ENCODE results near the gene IFNA8.
"Not testable (repeated sequence)": the region's sequence is repeated elsewhere in the genome, so short reads cannot be mapped to it uniquely, and the experiment has no call there.

IFNA8 gene

GRCh38 chr9:21428235-21428634 is 19.3 kb downstream of the IFNA8 start:
- no peak for DNase-seq (ENCODE audit: low read depth in 2 of 2, low spot score in 1 of 2)

GRCh38 chr9:21429191-21429590 is 20.3 kb downstream of the IFNA8 start:
- no peak for DNase-seq (ENCODE audit: low read depth in 2 of 2, low spot score in 1 of 2)

- no peak for DNase-seq (ENCODE audit: low read depth in 2 of 2, low spot score in 1 of 2)
Measured at GRCh38 chr9:21432672-21433425, 23.9 kb downstream of the IFNA8 start.

GRCh38 chr9:21434202-21435014 is 25.5 kb downstream of the IFNA8 start:
- DNase-seq (ENCODE audit: low read depth in 2 of 2, low spot score in 1 of 2): no peak

- not testable (repeated sequence) for DNase-seq (ENCODE audit: low read depth in 2 of 2, low spot score in 1 of 2)
Measured at GRCh38 chr9:21435015-21435383, 26.1 kb downstream of the IFNA8 start.

- no peak for DNase-seq (ENCODE audit: low read depth in 2 of 2, low spot score in 1 of 2)
Measured at GRCh38 chr9:21440139-21440538, 31.2 kb downstream of the IFNA8 start, which contains the start of gene IFNA1. TSS of gene IFNA1 (plus strand) at chr9:21440439. CDS start at chr9:21440508, 69 bp downstream.

GRCh38 chr9:21443849-21444625 is 35.1 kb downstream of the IFNA8 start:
- DNase-seq (ENCODE audit: low read depth in 2 of 2, low spot score in 1 of 2): no peak

GRCh38 chr9:21449312-21449711 is 40.4 kb downstream of the IFNA8 start:
- DNase-seq (ENCODE audit: low read depth in 2 of 2, low spot score in 1 of 2): not testable (repeated sequence)

- no peak for DNase-seq (ENCODE audit: low read depth in 2 of 2, low spot score in 1 of 2)
Measured at GRCh38 chr9:21450733-21451394, 41.9 kb downstream of the IFNA8 start.

GRCh38 chr9:21452681-21453080 is 43.8 kb downstream of the IFNA8 start:
- no peak for DNase-seq (ENCODE audit: low read depth in 2 of 2, low spot score in 1 of 2)

GRCh38 chr9:21454149-21454548 is 45.2 kb downstream of the IFNA8 start:
- no peak for DNase-seq (ENCODE audit: low read depth in 2 of 2, low spot score in 1 of 2)

- DNase-seq (ENCODE audit: low read depth in 2 of 2, low spot score in 1 of 2): no peak
Measured at GRCh38 chr9:21455320-21455719, 46.4 kb downstream of the IFNA8 start.

Measured in stimulated activated CD8-positive, alpha-beta memory T cell treated with anti-CD3 and anti-CD28 coated beads, Interleukin-4, amount 100 ng/mL, for 1 hour (primary cell).